Spleen (tissue), 11 donors: ENCODE measurements around the gene ADGRE2. TPM values are rescaled to one million over a fixed set of nuclear protein-coding genes. Genes with fewer than 3 reads are reported as not detected.

ENCODE experiments used
- DNase-seq: peaks from one replicate; pipeline ENCODE4 v3.0.0-alpha.2; 2020
- H3K27ac ChIP-seq, 8 donors: fragments of 200-600 bp; sonication (generic) in 7 of 8; 1 replicate in 4 of 8; 2 replicates in 4 of 8; pipeline versions ENCODE4 v1.5.0 to v1.8.0; 2016 to 2021; ENCODE audit warnings: inconsistent platforms in 4 of 8, mild to moderate bottlenecking in 4 of 8, moderate library complexity in 1 of 8
- H3K27me3 ChIP-seq, 7 donors: fragments of 200-600 bp; sonication (generic) in 6 of 7; replicated peaks in 1 of 7; 1 replicate in 4 of 7; 2 replicates in 3 of 7; pipeline versions ENCODE4 v1.5.0 to v1.8.0; 2016 to 2021; ENCODE audit warnings: inconsistent platforms in 3 of 7, mild to moderate bottlenecking in 1 of 7
- H3K36me3 ChIP-seq, 6 donors: fragments of 200-600 bp; sonication (generic) in 5 of 6; 1 replicate in 4 of 6; 2 replicates in 2 of 6; pipeline versions ENCODE4 v1.5.0 to v1.8.0; 2016 to 2021; ENCODE audit warnings: inconsistent platforms in 2 of 6
- H3K4me1 ChIP-seq, 6 donors: fragments of 200-600 bp; sonication (generic) in 5 of 6; 1 replicate in 3 of 6; 2 replicates in 3 of 6; pipeline versions ENCODE4 v1.5.0 to v1.8.0; 2016 to 2021; ENCODE audit warnings: inconsistent platforms in 3 of 6
- H3K4me3 ChIP-seq, 8 donors: fragments of 200-600 bp; sonication (generic) in 7 of 8; 1 replicate in 4 of 8; 2 replicates in 4 of 8; pipeline versions ENCODE4 v1.5.0 to v1.8.0; 2016 to 2021; ENCODE audit warnings: inconsistent platforms in 4 of 8, mild to moderate bottlenecking in 4 of 8, moderate library complexity in 2 of 8
- H3K9me3 ChIP-seq, 8 donors: fragments of 200-600 bp; sonication (generic) in 7 of 8; 1 replicate in 4 of 8; 2 replicates in 4 of 8; pipeline versions ENCODE4 v1.5.0 to v1.8.0; 2016 to 2021; ENCODE audit warnings: inconsistent platforms in 4 of 8
- POLR2A ChIP-seq, 3 donors: fragments of 450-650 bp; IDR thresholded peaks; one replicate each; pipeline ENCODE4 v1.5.1; 2017; ENCODE audit warnings: antibody characterized with exemption in 3 of 3, mild to moderate bottlenecking in 1 of 3
- POLR2AphosphoS5 ChIP-seq, 3 donors: sonication (generic); formaldehyde crosslinking; IDR thresholded peaks; one replicate each; pipeline ENCODE4 v1.5.1; 2017; ENCODE audit warnings: antibody characterized with exemption in 3 of 3
- WGBS, 5 donors: extraction: QIAGEN DNeasy Blood & Tissue Kit in 3 of 5; methylation state at CpG; one replicate each; pipeline versions ENCODE4 v1.1.5 to v1.1.7; 2013 to 2018; 5-methylcytosine and 5-hydroxymethylcytosine counted together
- intact Hi-C: fragments of 100-400 bp; cut with DNase I; formaldehyde crosslinking; loops from one replicate; pipeline ENCODE4 v1.15.0; 2023; ENCODE audit warnings: low total_unique reads
- polyA plus RNA-seq, 3 donors: library from polyadenylated mRNA; stranded (reverse); fragments of 200-250 nt; gene quantifications; one replicate each; pipeline ENCODE4 v1.2.1, GENCODE V29; 2013
- total RNA-seq, 7 donors: library from RNA; depleted of rRNA in 3 of 7; stranded (reverse); fragments of >200 nt in 3 of 7; fragmentation: NEBNext Ultra II Directional in 4 of 7; extraction: Animal tissue kit (Norgen Biotek cat#: 25700) in 4 of 7; gene quantifications; one replicate each; pipeline versions ENCODE4 v1.1.0 to v1.2.1, GENCODE V29; 2016 to 2021
- TF ChIP-seq, protein P1 (sequence below), 11 experiments: fragments of 200-600 bp in 7 of 11; fragments of 450-650 bp in 4 of 11; sonication (generic) in 4 of 11; IDR thresholded peaks in 8 of 11; conservative IDR thresholded peaks in 3 of 11; 1 replicate in 7 of 11; 2 replicates in 4 of 11; pipeline versions ENCODE4 v1.4.0 to v1.8.0; 2016 to 2021; ENCODE audit warnings: antibody characterized with exemption in 11 of 11, inconsistent platforms in 4 of 11, mild to moderate bottlenecking in 1 of 11
- donor health status: healthy with polysubstance abuse.
- donor health status: DM: no; HTN: no; CAD: no; lungs with moderate emphysema.
- donor health status: DM: no; HTN: no; CAD: no.
- donor health status: Bipolar disorder and iron deficiency.
- donor health status: healthy.
- donor health status: DM: no; HTN: no; CAD: no.
- donor health status: DM: yes; HTN: yes; CAD: no.

Gene ADGRE2
- total and polyA plus RNA-seq, 10 donors = 4.0 to 183 (median 78.9) TPM

DNA sequence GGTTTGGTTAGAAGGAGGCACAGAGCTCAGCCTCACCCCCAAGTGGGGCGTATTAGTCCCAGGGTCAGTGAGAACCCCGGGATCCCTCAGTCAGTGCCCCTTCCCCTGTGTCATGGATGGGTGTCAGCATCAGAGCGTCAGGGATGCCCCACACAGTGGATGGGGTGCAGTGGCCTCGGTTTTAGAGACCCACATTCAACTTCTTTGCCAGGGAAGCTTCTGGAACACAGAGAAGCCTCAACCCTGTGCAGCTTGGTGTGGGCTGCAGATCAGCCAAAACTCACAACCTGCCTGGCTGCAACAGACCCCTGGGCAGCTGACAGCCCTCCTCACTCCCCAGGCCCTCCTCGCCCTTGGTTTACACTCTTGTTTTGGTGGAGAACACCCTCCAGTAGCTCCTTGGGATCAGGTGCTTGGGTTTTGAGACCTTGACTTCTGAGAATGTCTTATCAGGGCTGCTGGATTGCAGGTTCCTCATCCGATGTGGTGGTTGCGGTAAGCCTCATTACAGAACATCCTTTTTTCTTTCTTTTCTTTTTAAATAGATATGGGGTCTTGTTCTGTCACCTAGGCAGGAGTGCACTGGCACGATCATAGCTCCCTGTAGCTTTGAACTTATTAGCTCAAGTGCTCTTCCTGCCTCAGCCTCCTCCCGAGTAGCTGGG, 77.5 kb downstream of the ADGRE2 start:
- Histone ChIP-seq H3K4me1 (no peaks in the 10 kb centered on the region), H3K4me3 (no peak overlapping the region), H3K9me3 (peaks cover 0 to 10% (median 0%) of the 10 kb centered on the region in 8 donors), H3K27ac (no peak overlapping the region), H3K36me3 (peaks cover 6 to 100% (median 96%) of the 10 kb centered on the region in 6 donors), H3K27me3 (no peaks in the 10 kb centered on the region)
- WGBS, 5 donors = 93 to 99% (median 96%) methylated on average over 9 of the region's 9 CpGs
- DNase-seq = no peak
- intact Hi-C loops = no loop called here
- TF ChIP-seq POLR2A (IDR thresholded peaks at IDR 0.05) (no peak), POLR2AphosphoS5 (IDR thresholded peaks at IDR 0.05) (no peak)
- TF ChIP-seq, protein P1, sequence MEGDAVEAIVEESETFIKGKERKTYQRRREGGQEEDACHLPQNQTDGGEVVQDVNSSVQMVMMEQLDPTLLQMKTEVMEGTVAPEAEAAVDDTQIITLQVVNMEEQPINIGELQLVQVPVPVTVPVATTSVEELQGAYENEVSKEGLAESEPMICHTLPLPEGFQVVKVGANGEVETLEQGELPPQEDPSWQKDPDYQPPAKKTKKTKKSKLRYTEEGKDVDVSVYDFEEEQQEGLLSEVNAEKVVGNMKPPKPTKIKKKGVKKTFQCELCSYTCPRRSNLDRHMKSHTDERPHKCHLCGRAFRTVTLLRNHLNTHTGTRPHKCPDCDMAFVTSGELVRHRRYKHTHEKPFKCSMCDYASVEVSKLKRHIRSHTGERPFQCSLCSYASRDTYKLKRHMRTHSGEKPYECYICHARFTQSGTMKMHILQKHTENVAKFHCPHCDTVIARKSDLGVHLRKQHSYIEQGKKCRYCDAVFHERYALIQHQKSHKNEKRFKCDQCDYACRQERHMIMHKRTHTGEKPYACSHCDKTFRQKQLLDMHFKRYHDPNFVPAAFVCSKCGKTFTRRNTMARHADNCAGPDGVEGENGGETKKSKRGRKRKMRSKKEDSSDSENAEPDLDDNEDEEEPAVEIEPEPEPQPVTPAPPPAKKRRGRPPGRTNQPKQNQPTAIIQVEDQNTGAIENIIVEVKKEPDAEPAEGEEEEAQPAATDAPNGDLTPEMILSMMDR (IDR thresholded peaks at IDR 0.05 in 8 of 11, conservative IDR thresholded peaks at IDR 0.05 in 3 of 11) = no peak

DNA sequence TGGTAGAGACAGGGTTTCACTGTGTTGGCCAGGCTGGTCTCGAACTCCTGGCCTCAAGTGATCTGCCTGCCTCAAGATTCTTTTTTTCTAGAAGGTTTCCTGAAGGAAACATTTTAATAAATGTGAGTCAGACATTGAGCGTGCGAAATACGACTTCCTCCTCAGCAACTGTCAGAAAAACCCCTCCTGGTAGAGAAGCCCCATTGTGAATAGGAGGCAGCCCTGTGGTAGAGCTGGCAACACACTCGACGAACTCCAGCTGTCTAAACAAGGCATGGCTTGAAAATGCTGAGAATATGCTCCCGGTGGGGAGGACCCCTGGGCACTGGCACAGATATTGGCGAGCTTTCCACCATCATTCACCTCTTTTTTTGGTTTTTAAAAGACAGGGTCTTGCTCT, 78.7 kb downstream of the ADGRE2 start:
- TF ChIP-seq, protein P1 (IDR thresholded peaks at IDR 0.05 in 8 of 11, conservative IDR thresholded peaks at IDR 0.05 in 3 of 11) = no peak
- TF ChIP-seq POLR2AphosphoS5 (IDR thresholded peaks at IDR 0.05) (no peak), POLR2A (IDR thresholded peaks at IDR 0.05) (no peak)
- 80 to 90% (median 81%) methylated on average over 8 of the region's 8 CpGs for WGBS, 5 donors
- intact Hi-C loops = no loop called here

GRCh38 chr19:14695471-14695870, 82.9 kb downstream of the ADGRE2 start:
- Histone ChIP-seq H3K36me3 (peaks cover 3 to 74% (median 66%) of the 10 kb centered on the region in 6 donors), H3K27me3 (no peaks in the 10 kb centered on the region), H3K27ac (no peak overlapping the region), H3K9me3 (no peaks in the 10 kb centered on the region), H3K4me3 (no peak overlapping the region), H3K4me1 (peaks cover 6 to 29% (median 10%) of the 10 kb centered on the region in 6 donors)
- intact Hi-C loops = no loop called here
- TF ChIP-seq POLR2AphosphoS5 (IDR thresholded peaks at IDR 0.05) (no peak), POLR2A (IDR thresholded peaks at IDR 0.05) (no peak)
- TF ChIP-seq, protein P1 (IDR thresholded peaks at IDR 0.05 in 8 of 11, conservative IDR thresholded peaks at IDR 0.05 in 3 of 11) = no peak
- no peak for DNase-seq
- WGBS, 5 donors = 94 to 99% (median 95%) methylated on average over 5 of the region's 5 CpGs

More for the DNA sequence above, 78.7 kb downstream of the ADGRE2 start:
- no peak for DNase-seq
- Histone ChIP-seq H3K9me3 (peaks cover 0 to 10% (median 0%) of the 10 kb centered on the region in 8 donors), H3K4me1 (no peaks in the 10 kb centered on the region), H3K36me3 (peaks cover 6 to 100% (median 96%) of the 10 kb centered on the region in 6 donors), H3K27me3 (no peaks in the 10 kb centered on the region), H3K4me3 (no peak overlapping the region), H3K27ac (no peak overlapping the region)

DNA sequence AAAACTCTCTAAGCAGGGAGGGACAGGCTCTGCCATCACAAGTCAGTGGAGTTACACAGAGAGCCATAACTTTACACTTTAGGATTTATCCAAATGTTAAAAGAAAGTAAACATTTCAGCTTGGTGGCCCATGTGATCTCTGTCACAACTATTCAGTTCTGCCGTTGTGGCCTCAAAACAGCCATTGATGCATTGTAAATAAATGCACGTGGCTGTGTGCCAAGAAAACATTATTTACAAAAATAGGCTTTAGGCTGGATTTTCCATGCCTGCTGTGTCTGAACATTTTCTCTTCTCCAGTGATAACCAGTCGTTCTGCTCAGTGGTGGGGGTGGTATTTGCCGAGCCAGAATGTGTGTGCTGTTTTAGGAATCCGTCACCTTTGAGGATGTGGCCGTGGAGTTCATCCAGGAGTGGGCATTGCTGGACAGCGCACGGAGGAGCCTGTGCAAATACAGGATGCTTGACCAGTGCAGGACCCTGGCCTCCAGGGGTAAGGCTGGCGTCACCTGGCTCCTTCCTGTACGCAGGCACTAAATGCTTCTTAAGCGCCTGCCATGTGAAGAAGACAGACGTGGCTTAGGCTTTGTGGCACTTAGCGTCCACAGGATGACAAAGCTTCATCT, 83.6 kb downstream of the ADGRE2 start:
- intact Hi-C loops = no loop called here
- WGBS, 5 donors = 89 to 94% (median 91%) methylated on average over 12 to 13 of the region's 13 CpGs

More for the DNA sequence above, 83.6 kb downstream of the ADGRE2 start:
- Histone ChIP-seq H3K36me3 (peaks cover 3 to 67% (median 59%) of the 10 kb centered on the region in 6 donors), H3K27me3 (no peaks in the 10 kb centered on the region), H3K27ac (no peak overlapping the region), H3K9me3 (no peaks in the 10 kb centered on the region), H3K4me3 (no peak overlapping the region), H3K4me1 (peaks cover 6 to 33% (median 13%) of the 10 kb centered on the region in 6 donors)
- TF ChIP-seq POLR2A (IDR thresholded peaks at IDR 0.05) = no peak
- TF ChIP-seq, protein P1 (IDR thresholded peaks at IDR 0.05 in 8 of 11, conservative IDR thresholded peaks at IDR 0.05 in 3 of 11) = no peak
- TF ChIP-seq POLR2AphosphoS5 (IDR thresholded peaks at IDR 0.05) = no peak
- no peak for DNase-seq
